HepG2 (cell line): Measurements from ENCODE around the gene PTPRQ. TPM values are rescaled to one million over a fixed set of nuclear protein-coding genes. Genes with fewer than 3 reads are reported as not detected.

ENCODE experiments used
- ATAC-seq: fragments of 200-7000 bp; cut with Tn5 transposase; 3 replicates; pipeline ENCODE4 v1.9.1; 2020; ENCODE audit warnings: mild to moderate bottlenecking, moderate library complexity
- BruUV-seq: library from RNA; stranded (reverse); fragments of 400-500 nt; replicated peaks from 2 replicates; lab custom pipeline; 2021; lab: Mats Ljungman, UMichigan
- CTCF ChIA-PET: fragments of 300-600 bp; formaldehyde crosslinking; extraction: SDS; loops from one replicate; lab custom pipeline; 2021; ENCODE audit warnings: low total read pairs, inconsistent platforms, low intra/inter-chr PET ratio; lab: Yijun Ruan, JAX
- POLR2A ChIA-PET: fragments of 350-600 bp; sonication (Branson Sonifier 250); formaldehyde crosslinking; loops from one replicate; lab custom pipeline; 2020; ENCODE audit warnings: antibody characterized with exemption, inconsistent platforms; lab: Yijun Ruan, JAX
- DNase-seq: peaks from one replicate; pipeline ENCODE4 v3.0.0-alpha.2; 2015; ENCODE audit warnings: low spot score
- FAIRE-seq: peaks from 3 replicates; lab custom pipeline; 2011; peaks lifted over from hg19 to GRCh38; lab: Jason Lieb, UNC
- H2AFZ ChIP-seq: one replicate; pipeline ENCODE4 v1.6.1; 2011; ENCODE audit warnings: low read length, inconsistent platforms
- H3K27ac ChIP-seq: fragments of 300-600 bp; 3 replicates; pipeline ENCODE4 v1.8.0; 2011; ENCODE audit warnings: mixed run types, mild to moderate bottlenecking, mixed read lengths, low read length, inconsistent platforms; ENCODE audit not compliant: insufficient read depth; ENCODE audit errors: extremely low read length
- H3K27me3 ChIP-seq, 2 experiments: fragments of 200-600 bp in 1 of 2; 2 replicates in 1 of 2; 3 replicates in 1 of 2; pipeline versions ENCODE4 v1.6.0 to v1.8.0; 2011; ENCODE audit warnings: low read length in 2 of 2, mild to moderate bottlenecking in 2 of 2, moderate library complexity in 2 of 2, inconsistent platforms in 1 of 2; ENCODE audit not compliant: insufficient read depth in 2 of 2, control insufficient read depth in 1 of 2
- H3K36me3 ChIP-seq, 2 experiments: fragments of 200-600 bp in 1 of 2; replicated peaks in 1 of 2; 2 replicates in 1 of 2; 3 replicates in 1 of 2; pipeline versions ENCODE4 v1.5.1 to v1.8.0; 2011; ENCODE audit warnings: low read length in 2 of 2, inconsistent platforms in 1 of 2; ENCODE audit not compliant: insufficient read depth in 2 of 2, control insufficient read depth in 1 of 2
- H3K4me1 ChIP-seq: 2 replicates; pipeline ENCODE4 v1.5.1; 2012; ENCODE audit warnings: low read length, inconsistent platforms; ENCODE audit not compliant: insufficient read depth
- H3K4me2 ChIP-seq: 2 replicates; pipeline ENCODE4 v1.6.0; 2011; ENCODE audit warnings: low read depth, low read length, inconsistent platforms
- H3K4me3 ChIP-seq, 3 experiments: fragments of 200-600 bp in 1 of 3; sonication (generic), shearing (Covaris generic) in 1 of 3; replicated peaks in 1 of 3; 2 replicates each; pipeline ENCODE4 v1.5.1; 2011 to 2016; ENCODE audit warnings: low read length in 3 of 3, inconsistent platforms in 2 of 3, low read depth in 2 of 3, mild to moderate bottlenecking in 2 of 3, control low read depth in 1 of 3, mixed read lengths in 1 of 3; ENCODE audit not compliant: insufficient read depth in 1 of 3
- H3K79me2 ChIP-seq: one replicate; pipeline ENCODE4 v1.6.1; 2011; ENCODE audit warnings: low read length, inconsistent platforms; ENCODE audit not compliant: insufficient read depth
- H3K9ac ChIP-seq: 2 replicates; pipeline ENCODE4 v1.6.0; 2011; ENCODE audit warnings: mild to moderate bottlenecking, low read depth, low read length, inconsistent platforms; ENCODE audit not compliant: insufficient read depth
- H3K9me3 ChIP-seq: 2 replicates; pipeline ENCODE4 v1.5.1; 2012; ENCODE audit warnings: mild to moderate bottlenecking, low read length
- H4K20me1 ChIP-seq: 2 replicates; pipeline ENCODE4 v1.6.0; 2011; ENCODE audit warnings: inconsistent platforms, mild to moderate bottlenecking, low read length, moderate library complexity; ENCODE audit not compliant: insufficient read depth
- ATM ChIP-seq: fragments of 450-650 bp; IDR thresholded peaks from 2 replicates; pipeline ENCODE4 v1.7.1; 2017; ENCODE audit warnings: mild to moderate bottlenecking, borderline replicate concordance
- FOSL2 ChIP-seq: sonication (generic); formaldehyde crosslinking; IDR thresholded peaks from 2 replicates; pipeline ENCODE4 v1.4.0; 2020; ENCODE audit warnings: missing genetic modification reagents
- FOXA1 ChIP-seq, 2 experiments: fragments of 450-650 bp in 1 of 2; sonication (generic) in 1 of 2; formaldehyde crosslinking in 1 of 2; IDR thresholded peaks; 2 replicates each; pipeline versions ENCODE4 v1.4.0 to v1.6.1; 2016 to 2020; ENCODE audit warnings: missing genetic modification reagents in 1 of 2
- REPIN1 ChIP-seq: sonication (generic); formaldehyde crosslinking; IDR thresholded peaks from 2 replicates; pipeline ENCODE4 v1.8.0; 2022; ENCODE audit warnings: missing genetic modification reagents, low read depth, mild to moderate bottlenecking, borderline replicate concordance
- SP5 ChIP-seq: IDR thresholded peaks from 2 replicates; pipeline ENCODE4 v1.6.1; 2016; ENCODE audit warnings: low read depth, borderline replicate concordance
- TBX2 ChIP-seq: sonication (generic); formaldehyde crosslinking; IDR thresholded peaks from 2 replicates; pipeline ENCODE4 v1.5.0; 2020; ENCODE audit warnings: missing genetic modification reagents, mild to moderate bottlenecking, borderline replicate concordance
- ZNF331 ChIP-seq: sonication (generic); formaldehyde crosslinking; IDR thresholded peaks from 2 replicates; pipeline ENCODE4 v1.4.0; 2020; ENCODE audit warnings: missing genetic modification reagents
- ZNF629 ChIP-seq: sonication (generic); formaldehyde crosslinking; conservative IDR thresholded peaks from 2 replicates; pipeline ENCODE4 v1.5.0; 2020; ENCODE audit warnings: missing genetic modification reagents
- ZNF816 ChIP-seq: sonication (generic); formaldehyde crosslinking; IDR thresholded peaks from 2 replicates; pipeline ENCODE4 v1.8.0; 2022; ENCODE audit warnings: missing genetic modification reagents, mild to moderate bottlenecking, borderline replicate concordance
- WGBS: methylation state at CpG from one replicate; pipeline ENCODE4 v1.1.6; 2017; ENCODE audit warnings: low lambda C conversion rate; 5-methylcytosine and 5-hydroxymethylcytosine counted together
- in situ Hi-C: cut with HindIII; loops from 2 replicates; pipeline ENCODE4 v1.10.0; 2017; ENCODE audit warnings: low pct_unique_long_range_greater_than_20kb; ENCODE audit not compliant: extremely low pct_ligation_motif_present
- intact Hi-C: fragments of 100-400 bp; cut with micrococcal nuclease; formaldehyde crosslinking; loops from one replicate; pipeline ENCODE4 v1.10.0; 2022; ENCODE audit not compliant: unreplicated experiment
- polyA plus RNA-seq, 8 experiments: library from polyadenylated mRNA; depleted of rRNA in 3 of 8; stranded (reverse) in 7 of 8; unstranded in 1 of 8; fragments of >200 nt; fragmentation: Illumina TruSeq in 4 of 8; extraction: Trizol in 4 of 8; gene quantifications; 2 replicates each; pipeline versions ENCODE4 v1.2.1 to v1.2.3, GENCODE V29; 2011 to 2016; ENCODE audit warnings: low read depth in 4 of 8, missing spikeins in 1 of 8, mixed read lengths in 1 of 8; ENCODE audit not compliant: insufficient read depth in 1 of 8
- total RNA-seq, 5 experiments: library from RNA; depleted of rRNA; stranded (reverse); fragments of >200 nt; fragmentation: Illumina TruSeq; extraction: Trizol; gene quantifications; 2 replicates each; pipeline ENCODE4 v1.2.3, GENCODE V29; 2016; ENCODE audit warnings: low read depth in 1 of 5
- TF ChIP-seq, protein P1 (sequence below): sonication (generic); formaldehyde crosslinking; IDR thresholded peaks from 2 replicates; pipeline ENCODE4 v1.5.1; 2020; ENCODE audit warnings: mild to moderate bottlenecking, missing genetic modification reagents, moderate library complexity

The PTPRQ gene
- total and polyA plus RNA-seq, 2 of the 13 experiments (the other 11 are each of a cell fraction or from before 2014, with no cell fraction given), result not detected

DNA sequence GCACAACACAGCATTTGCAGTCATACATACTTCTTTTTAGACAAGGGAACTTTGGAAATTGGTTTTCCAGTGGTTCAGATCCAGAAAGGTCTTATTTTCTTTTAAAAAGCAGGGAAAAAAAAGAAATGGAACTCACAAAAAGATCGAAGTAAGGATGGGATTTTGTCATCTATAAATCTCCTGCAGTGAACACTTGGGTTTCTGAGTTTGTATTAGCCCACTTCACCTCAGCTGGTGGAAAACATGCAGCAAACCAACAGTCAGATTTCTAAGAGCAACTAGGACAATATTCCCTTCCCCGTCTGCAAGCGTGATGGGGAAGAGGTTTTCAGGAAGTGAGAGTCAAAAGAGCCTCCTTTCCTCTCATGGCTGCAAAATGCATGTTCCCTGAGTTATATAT lies 277.3 kb downstream of the PTPRQ start:
- Histone ChIP-seq H2AFZ (no peak overlapping the region), H4K20me1 (no peaks in the 10 kb centered on the region), H3K4me3 (no peak overlapping the region), H3K79me2 (no peaks in the 10 kb centered on the region), H3K9ac (no peak overlapping the region), H3K4me2 (no peak overlapping the region), H3K4me1 (no peaks in the 10 kb centered on the region), H3K27ac (no peak overlapping the region), H3K36me3 (no peaks in the 10 kb centered on the region), H3K9me3 (no peaks in the 10 kb centered on the region), H3K27me3 (peaks cover 0 to 1% of the 10 kb centered on the region in 2 experiments; a peak in 2 of 5 replicates)
- in situ Hi-C loops, result no loop called here
- no peak for TF ChIP-seq ZNF816 (CRISPR knock-in tag)
- TF ChIP-seq FOSL2 (CRISPR knock-in tag), result no peak
- TF ChIP-seq ATM, result no peak
- TF ChIP-seq ZNF629 (CRISPR knock-in tag), result no peak
- no peak for TF ChIP-seq FOXA1 (IDR thresholded peaks at IDR 0.05)
- no peak for TF ChIP-seq FOXA1 (CRISPR knock-in tag; IDR thresholded peaks at IDR 0.05)
- TF ChIP-seq SP5 (CRISPR knock-in tag), result no peak
- TF ChIP-seq REPIN1 (CRISPR knock-in tag), result no peak
- TF ChIP-seq TBX2 (CRISPR knock-in tag), result no peak
- TF ChIP-seq ZNF331, result no peak
- TF ChIP-seq, protein P1, sequence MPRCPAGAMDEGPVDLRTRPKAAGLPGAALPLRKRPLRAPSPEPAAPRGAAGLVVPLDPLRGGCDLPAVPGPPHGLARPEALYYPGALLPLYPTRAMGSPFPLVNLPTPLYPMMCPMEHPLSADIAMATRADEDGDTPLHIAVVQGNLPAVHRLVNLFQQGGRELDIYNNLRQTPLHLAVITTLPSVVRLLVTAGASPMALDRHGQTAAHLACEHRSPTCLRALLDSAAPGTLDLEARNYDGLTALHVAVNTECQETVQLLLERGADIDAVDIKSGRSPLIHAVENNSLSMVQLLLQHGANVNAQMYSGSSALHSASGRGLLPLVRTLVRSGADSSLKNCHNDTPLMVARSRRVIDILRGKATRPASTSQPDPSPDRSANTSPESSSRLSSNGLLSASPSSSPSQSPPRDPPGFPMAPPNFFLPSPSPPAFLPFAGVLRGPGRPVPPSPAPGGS, result no peak
- CTCF ChIA-PET, result no interaction called here
- no TSS peak for BruUV-seq
- WGBS, result 27% methylated on average over 3 of the region's 3 CpGs
- no peak for ATAC-seq
- DNase-seq, result no peak
- no peak for FAIRE-seq
- POLR2A ChIA-PET, result no interaction called here
- intact Hi-C loops, result no loop called here
